ENCODE data around the gene CDKN1C.

Gene CDKN1C

DNA sequence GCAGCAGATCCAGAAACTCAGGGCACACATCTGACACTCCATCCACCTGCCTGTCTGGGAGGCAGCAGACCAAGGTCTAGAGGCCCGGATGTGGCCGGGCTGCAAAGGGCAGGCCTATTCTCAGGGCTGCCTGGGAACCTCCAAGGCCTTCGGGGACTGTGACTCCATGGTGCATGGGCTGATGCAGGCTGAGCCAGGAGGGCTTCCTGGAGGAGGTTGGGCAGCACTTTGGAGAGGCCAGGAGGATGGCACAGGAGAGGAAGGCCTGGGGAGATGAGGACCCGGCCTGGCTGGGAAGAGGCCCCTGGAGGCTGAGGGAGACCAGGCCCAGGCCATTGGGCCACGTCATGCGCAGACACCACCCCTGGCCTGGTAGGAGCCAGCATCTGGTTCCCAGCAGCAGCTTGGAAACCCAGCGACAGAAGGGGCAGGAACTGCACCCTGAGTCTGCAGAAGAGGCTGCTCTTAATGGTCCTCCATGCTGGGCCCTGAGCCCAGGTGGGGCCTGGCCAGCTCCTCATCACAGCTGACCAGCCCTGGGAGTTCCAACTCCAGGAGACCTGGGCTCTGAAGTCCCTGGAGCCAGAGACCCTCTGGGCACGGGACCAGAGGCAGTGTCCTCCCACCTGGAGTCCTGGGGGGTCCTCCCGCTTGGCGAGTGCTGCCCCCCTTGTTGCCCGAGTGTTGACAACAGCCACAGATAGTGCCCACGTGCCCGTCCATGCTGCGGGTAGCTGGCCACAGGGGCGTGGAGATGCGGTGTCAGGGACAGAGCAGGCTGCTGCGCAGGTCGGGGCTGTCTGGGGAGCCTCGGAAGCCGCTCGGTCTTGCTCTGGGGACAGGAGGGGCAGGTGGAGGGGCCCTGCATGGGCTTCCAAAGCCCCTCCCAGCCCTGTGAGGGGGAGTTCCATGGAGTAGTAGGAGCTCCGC lies 38.1 kb upstream of the CDKN1C start:
- DNase-seq (ENCODE audit: extremely low read depth in 1 of 2, low read depth in 1 of 2), result no peak

DNA sequence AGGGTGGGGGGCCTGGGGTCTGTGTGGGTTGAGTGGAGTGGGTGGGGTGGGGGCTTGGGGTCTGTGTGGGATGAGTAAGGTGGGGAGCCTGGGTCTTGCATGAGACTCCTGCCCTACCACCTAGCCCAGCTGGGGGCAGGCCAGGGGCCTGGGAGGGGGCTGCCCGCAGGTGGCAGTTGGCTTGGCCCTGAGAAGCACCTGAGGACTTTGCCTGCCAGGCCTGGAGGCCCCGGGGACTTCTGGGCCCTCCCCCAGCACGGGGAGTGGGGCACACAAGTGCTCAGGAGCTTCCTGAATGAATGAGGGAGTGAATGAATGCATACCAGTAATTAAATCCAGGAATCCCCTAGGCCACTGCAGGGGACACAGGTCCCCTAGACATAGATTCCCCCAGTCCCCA lies 37.1 kb upstream of the CDKN1C start:
- no peak for DNase-seq (ENCODE audit: extremely low read depth in 1 of 2, low read depth in 1 of 2)

DNA sequence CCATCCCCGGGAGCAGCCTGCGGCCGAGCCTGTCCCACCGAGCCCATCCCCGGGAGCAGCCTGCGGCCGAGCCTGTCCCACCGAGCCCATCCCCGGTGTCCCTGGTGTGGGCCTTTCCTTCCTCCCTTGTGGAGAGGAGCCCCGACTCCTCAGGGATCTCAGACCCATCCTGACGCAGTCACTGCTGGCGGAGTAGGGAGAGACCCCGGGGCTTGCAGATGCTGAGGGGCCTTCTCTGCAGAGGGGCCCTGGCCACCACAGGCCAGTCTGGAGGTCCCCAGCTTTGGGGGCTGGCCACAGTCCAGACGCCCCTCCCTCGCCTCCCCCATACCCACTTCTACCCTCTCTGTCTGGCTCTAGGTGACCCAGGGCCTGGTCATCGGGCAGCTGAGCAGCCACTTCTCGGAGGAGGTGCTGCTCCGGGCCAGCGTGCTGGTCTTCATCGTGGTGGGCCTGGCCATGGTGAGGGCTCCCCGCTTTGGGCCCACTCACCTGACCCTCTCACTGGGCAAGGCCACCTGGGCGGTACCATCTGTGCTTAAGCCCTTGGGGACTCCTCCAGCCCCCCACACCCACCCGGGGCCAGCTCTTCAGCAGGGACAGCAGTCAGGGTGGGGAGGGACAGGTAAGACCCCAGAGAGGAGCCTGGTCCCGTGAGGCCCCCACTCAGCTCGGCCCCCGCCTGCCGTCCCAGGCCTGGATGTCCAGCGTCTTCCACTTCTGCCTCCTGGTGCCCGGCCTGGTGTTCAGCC lies 36.3 kb upstream of the CDKN1C start:
- DNase-seq (ENCODE audit: extremely low read depth in 1 of 2, low read depth in 1 of 2), result no peak

DNA sequence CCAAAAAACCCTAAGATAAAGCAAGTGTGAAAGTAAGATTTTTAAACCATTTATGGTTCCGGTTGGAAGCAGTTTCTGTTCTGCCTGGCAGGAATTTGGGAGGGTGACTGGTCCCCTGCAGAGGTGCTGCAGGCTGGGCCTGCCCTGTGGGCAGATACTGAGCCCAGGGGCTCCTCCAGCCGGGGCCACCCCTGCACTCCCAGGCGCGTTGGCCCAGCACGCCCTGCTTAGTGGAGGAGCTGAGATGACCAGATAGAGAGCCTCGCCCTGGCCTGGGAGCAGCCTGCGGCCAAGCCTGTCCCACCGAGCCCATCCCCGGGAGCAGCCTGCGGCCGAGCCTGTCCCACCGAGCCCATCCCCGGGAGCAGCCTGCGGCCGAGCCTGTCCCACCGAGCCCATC lies 35.7 kb upstream of the CDKN1C start:
- no peak for DNase-seq (ENCODE audit: extremely low read depth in 1 of 2, low read depth in 1 of 2)

DNA sequence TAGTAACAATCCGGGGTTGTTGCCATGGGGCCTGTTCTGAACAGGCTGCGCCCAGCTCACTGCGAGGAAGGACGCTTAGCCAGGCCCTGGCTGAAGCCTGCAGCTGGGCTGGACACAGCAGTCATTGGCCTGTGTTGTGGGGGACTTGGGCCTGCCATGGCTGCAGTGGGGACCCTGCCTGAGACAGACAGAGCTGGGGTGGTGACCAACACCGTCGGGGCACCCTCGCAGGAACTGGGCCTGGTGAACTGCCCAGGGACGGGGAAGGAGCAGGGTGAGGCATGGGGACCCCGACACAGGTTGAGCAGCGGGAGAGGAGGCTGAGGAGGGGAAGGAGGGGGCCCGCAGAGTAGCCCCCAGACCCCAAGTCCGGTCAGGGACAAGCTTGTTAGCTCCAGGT lies 34.8 kb upstream of the CDKN1C start:
- no peak for DNase-seq (ENCODE audit: extremely low read depth in 1 of 2, low read depth in 1 of 2)

DNA sequence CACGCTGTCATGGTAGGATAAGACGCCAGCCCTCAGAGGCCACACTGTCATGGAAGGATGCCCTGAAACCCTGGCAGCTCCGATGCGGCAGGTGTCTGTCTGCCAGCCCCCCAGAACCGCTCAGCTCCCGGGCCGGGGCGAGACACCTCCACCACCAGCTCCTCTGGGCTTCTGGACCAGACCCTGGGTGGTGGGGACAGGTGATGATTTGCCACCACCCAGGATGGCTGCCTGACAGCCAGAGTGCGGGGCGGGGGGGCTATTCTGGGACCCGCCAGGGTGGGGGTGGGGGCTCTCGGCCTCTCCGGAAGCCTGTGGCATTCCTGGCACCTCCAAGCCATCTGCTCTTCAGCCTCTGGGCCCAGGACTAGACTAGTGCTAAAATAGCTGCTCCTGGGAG lies 34.3 kb upstream of the CDKN1C start:
- no peak for DNase-seq (ENCODE audit: extremely low read depth in 1 of 2, low read depth in 1 of 2)

DNA sequence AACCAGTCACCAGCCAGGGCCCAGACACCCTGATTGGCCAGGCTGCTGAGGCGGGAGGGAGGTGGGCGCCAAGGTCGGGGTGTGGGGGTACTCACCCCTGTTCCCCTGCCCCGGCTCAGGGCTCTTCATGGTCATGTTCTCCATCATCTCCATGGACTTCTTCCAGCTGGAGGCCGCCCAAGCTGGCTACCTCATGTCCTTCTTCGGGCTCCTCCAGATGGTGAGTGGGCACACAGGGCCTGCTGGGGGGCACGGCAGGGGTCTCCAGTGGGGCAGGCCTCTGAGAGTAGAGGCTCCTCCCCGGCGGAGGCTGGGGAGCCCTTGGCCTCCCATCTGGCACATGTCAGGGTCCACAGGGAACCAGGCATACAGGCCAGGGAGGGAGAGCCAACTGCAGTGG lies 33.6 kb upstream of the CDKN1C start:
- DNase-seq (ENCODE audit: extremely low read depth in 1 of 2, low read depth in 1 of 2), result no peak

DNA sequence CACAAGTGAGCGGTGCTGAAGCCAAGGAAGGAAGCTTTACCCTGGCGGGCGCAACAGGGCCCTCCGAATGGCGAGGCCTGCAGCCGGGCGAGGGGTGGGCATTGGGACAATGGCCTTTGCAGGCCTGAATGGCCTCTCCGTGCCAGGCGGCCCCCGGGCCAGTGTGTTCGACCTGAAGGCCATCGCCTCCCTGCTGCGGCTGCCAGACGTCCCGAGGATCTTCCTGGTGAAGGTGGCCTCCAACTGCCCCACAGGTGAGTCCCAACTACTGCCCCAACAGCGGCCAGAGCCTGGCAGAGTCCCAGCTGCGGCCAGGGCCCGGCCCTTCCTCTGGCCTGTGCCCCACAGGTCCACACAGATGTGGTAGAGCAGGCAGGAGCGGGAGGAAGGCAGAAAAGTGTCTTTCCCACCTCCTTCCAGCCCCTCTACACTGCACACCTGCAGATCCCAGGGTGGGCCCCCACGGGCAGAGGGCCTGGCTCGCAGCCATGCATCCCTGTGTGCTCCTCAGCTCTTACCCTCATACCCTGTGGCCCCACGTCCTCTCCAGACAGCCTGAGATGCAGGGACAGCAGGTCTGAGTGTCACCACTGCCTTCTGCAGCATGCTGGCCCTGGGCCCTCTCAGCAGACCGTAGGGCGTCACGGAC lies 32.4 kb upstream of the CDKN1C start:
- DNase-seq (ENCODE audit: extremely low read depth in 1 of 2, low read depth in 1 of 2), result no peak

DNA sequence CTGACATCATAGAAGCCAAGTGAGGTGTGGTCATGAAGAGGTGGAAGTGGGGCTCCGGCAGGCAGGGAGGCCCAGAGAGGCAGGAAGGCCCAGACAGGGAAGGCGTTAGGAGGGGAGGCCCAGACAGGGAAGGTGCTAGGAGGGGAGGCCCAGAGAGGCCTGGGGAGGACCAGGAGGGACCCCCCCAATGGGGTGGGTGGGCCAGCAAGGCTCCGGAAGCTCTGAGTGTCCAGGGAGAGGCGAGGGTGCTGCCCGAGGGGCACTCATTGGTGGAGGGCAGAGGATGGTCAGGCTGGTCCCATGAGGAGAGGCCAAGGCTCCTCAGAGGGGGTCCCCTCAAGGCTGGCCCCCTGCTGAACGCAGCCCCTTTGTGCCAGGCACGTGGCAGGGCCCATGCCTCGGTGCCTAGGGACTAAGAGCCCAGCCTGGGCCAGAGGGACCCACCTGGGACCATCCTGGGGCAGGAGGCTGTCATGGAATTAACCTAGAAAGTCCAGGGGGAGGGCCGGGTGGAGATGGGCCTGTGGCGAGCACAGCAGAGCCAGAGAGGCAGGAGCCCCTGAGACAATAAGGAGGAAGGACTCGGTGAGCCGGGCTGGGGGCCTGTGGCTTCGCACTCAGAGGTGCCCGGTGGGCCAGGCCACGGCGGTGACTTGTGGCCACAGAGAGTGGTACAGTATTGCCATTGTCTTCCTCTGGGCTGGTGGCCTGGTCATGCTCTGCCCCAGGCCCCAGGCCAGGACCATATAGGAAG lies 31.5 kb upstream of the CDKN1C start:
- no peak for DNase-seq (ENCODE audit: extremely low read depth in 1 of 2, low read depth in 1 of 2)

DNA sequence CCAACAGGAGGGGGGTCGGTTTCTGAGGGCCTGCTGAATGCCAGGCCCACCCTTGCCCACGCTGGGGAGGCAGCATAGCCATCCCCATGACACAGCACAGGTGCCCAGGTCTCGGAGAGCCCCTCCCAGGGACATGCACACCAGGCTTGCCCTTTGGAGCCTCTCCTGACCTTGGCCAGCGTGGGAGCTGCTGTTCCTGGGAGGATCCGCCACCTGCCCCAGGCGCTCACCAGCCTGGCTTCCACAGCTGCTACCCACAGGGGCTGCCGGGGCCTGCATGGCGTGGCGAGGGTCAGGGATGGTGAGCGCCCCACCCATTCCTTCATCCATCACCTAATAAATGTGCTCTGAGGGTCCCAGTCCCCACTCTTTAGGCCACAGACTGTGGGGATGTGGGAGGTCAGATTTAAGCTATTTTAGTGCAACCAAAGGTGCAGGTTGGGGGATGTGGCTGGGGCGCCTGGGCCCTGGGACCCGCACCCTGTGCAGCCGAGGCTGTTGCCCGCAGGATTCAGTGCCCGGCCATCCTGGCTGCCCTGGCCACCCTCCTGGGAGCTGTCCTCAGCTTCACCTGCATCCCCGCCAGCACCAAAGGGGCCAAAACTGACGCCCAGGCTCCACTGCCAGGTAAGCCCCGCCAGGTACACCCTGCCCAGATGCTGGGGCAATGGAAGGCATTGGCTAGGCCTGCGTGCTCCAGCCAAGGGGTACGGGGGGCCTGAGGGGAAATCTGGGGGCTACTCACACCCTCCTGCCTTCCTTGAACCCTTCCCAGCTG lies 30.7 kb upstream of the CDKN1C start:
- no peak for DNase-seq (ENCODE audit: extremely low read depth in 1 of 2, low read depth in 1 of 2)

DNA sequence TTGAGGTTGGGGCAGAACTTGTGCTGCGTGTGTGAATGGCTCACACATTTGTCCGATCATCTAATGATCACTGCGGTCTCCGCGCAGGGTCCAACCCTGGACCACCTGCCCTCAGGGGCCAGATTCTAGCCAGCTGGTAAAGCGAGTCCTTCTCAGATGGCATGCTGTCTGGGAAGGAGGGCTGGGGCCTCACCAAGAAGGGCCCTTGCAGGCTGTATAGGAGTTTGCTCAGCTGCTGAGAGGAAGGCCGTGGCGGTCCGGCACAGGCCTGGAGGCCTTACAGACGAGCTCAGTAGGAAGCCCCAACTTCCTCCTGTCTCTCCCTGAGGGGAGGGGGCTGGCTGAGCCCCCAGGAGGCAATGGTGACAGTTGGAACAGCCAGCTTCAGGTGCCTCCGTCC lies 29.9 kb upstream of the CDKN1C start:
- no peak for DNase-seq (ENCODE audit: extremely low read depth in 1 of 2, low read depth in 1 of 2)

DNA sequence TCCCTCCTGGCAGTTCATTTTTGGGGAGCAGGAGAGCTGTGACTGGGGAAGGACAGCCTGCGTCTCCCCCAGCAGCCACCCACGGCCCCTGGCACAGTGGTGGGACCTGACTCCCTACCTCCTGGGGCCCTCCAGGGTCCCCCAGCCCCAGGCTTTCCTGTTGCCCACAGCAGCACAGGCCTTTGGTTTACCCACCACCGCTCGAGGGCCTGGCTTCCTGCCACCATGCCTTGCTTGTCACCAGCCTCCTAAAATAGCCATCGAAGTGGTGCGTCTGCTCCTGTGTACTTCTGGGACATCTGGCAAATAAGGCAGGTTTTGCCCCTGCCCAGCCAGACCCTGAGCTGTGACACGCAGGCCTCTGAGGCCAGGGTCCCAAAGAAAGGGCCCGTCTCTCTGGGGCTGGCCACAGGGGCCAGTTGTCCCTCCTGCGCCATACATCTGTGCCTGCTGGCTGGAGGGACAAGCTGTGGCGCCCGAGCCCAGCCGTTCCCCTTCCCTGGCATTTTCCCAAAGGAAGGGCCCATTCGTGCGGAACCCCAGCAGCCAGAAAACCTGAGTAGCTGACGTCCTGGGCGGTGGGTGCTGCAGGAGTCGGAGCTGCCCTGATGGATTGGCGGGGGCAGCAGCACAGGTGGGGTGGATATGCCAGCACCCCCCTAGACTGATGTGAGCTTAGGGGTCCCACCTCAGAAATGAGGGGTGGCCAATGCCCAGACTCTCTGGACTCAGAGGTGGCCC lies 29.1 kb upstream of the CDKN1C start:
- no peak for DNase-seq (ENCODE audit: extremely low read depth in 1 of 2, low read depth in 1 of 2)

DNA sequence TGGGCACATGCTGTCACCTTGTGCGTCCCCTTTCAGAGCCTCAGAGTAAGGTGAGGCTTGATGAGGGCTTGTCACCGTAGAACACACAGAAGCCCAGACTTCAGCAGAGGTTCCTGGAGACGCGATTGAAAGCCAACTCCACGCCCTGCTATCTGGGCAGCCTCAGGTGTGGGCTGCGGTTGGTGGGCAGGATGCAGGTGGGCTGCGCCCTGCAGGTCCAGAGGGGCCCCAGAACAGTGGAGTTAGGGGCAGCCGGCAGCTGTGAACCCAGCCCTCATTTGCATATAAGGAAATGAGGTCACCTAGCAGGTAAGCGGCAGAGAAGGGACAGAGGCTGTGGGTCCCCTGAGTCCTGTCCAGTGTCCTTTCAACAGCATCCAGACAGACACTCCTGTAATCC lies 28.2 kb upstream of the CDKN1C start:
- no peak for DNase-seq (ENCODE audit: extremely low read depth in 1 of 2, low read depth in 1 of 2)

DNA sequence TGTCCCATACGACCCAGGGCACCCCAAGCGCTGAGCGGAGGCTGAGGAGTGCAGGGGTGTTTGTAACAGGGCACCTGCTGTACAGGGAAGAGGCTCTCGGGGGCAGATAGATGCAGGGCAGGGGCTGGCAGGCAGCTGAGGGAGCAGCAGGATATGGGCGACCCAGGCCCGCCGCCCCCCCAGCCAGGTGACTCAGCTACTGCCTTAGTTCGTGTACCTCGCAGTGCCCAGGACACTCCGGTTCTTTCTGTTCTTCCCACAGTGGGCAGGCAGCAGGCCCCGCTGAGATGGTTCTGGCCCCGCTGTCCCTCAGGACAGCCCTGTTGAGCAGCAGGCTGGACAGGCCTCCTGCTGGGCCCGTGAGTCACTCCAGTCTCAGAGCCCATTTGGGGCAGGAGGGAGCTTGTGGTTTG lies 27.4 kb upstream of the CDKN1C start:
- DNase-seq (ENCODE audit: extremely low read depth in 1 of 2, low read depth in 1 of 2), result no peak

DNA sequence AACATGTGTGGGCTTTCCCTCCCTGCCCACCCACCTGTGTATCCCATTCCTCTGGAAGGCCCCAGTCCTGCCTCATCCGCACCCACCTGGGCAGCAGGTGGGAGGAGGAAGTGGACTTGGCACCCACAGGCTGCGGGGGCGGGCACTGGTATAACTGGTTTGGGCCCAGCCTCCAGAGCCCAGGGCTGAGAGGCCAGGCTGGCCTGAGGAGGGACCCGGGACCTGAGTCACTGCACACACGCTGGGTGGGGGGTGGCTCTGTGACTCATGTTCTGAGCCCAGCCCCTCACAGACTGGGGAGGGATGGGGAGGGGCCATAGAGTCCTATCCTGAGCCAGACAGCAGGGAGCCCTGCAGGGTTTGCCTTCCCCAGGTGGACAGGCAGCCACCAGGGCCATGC lies 26.9 kb upstream of the CDKN1C start:
- no peak for DNase-seq (ENCODE audit: extremely low read depth in 1 of 2, low read depth in 1 of 2)

DNA sequence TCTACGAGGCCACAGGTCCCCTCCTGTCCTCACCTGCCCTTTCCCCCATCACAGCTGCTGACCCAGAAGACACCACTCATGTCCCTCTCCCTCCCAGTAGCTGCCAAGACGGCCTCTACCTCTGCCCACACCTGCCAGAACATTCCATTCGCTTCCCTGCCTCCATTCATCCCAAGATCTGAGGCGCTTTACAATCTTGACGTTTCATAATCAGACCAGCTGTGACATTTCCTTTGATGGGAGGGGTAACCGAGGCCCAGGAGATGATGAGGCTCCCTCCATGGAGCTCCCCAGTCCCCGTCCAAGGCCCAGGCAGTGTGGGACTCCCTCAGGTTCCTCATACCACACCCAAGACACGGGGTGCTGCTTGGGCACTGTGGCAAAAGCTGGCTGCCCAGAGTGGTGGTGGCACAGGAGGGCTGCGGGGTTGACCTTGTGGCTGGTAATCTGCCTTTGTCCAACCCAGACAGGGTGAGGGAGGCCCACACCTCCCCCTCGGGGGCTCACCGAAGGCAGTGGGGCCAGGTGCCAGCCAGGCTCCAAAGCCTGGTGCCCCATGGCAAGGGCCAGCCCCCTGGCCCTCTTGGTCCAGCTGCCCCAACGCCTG lies 26.3 kb upstream of the CDKN1C start:
- no peak for DNase-seq (ENCODE audit: extremely low read depth in 1 of 2, low read depth in 1 of 2)

DNA sequence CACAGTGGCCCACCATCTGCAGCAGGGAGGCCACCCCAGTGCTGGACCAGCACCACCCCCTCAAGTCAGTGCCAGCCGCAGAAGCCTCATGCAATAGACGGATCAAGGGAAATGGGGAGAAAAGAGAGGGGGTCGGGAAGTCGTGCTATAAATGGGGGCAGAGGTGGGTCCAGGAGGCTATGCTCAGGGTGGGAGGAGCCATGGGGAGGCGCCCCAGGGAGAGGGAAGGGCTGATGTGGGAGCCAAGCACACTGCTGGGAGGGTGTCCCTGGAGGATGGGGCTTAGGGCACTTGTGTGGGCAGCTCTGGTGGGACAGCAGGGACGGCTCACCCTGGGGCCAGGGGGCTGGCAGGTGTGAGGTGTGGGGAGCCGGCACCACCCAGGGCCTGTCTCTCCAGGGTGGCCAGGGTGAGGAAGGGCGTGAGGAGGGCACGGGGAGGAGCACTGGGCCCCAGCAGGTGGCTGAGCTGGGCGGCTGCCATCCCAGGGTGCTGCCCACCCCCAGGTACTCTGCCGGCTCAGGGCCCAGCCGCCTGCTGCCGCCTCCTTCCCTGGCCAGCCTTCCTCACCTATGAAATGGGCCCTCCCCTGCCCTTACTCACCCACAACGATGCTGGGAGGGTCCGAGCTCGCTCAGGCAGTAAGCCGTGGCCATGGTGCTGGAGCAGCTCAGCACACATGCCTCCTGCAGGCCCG lies 25.7 kb upstream of the CDKN1C start:
- no peak for DNase-seq (ENCODE audit: extremely low read depth in 1 of 2, low read depth in 1 of 2)

DNA sequence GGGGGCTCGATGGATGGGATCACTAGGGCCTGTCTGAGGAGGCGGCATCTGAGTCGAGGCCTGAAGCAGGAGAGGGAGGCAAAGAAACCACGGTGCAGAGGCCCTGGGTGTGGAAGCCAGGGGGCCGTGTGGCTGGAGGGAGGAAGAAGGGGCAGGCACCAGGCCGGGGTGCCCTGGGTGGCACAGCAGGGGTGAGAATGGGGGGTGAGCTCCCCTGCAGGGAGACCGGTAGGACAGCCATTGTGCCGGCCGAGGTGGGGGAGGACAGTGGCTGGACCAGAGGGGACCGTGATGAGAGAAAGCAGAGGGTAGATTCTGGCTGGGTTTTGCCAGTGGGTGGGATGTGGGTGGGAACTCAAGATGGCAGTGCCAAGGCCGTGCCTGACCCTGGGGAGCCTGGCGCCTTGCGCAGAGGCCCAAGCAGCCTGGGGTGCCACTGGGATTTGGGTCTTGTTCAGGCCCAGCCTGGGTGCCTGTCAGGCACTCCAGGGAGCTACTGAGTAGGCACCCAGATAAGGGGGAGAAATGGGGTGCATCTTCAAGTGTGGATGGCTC lies 24.9 kb upstream of the CDKN1C start:
- no peak for DNase-seq (ENCODE audit: extremely low read depth in 1 of 2, low read depth in 1 of 2)
